Eye (tissue), 1 donor: ENCODE measurements around the gene TMCC3.

Experiments
- DNase-seq: peaks from one replicate; pipeline ENCODE4 v3.0.0-alpha.2; 2015

Gene TMCC3

DNA sequence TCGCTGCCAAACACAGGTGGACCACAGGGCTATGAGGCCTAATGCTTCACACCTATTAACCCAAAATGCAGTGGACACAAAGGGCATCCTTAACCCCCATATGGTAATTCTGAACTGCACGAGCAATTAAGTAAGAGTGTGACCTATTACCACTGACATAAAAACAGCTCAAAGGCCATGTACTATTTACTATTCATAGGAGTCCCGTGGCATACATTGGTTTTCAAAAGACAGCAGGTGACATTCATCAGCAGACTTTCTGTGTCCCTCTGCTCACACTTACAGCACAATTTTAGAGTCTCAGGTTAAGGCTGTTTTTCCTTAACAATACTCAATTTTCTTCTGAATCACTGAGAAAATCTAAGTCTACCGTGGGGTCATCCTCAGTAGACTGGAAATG, 23.1 kb upstream of the TMCC3 start:
- no peak for DNase-seq

- DNase-seq: no peak
Observed at GRCh38 chr12:94671917-94672316, 21.6 kb upstream of the TMCC3 start.

DNA sequence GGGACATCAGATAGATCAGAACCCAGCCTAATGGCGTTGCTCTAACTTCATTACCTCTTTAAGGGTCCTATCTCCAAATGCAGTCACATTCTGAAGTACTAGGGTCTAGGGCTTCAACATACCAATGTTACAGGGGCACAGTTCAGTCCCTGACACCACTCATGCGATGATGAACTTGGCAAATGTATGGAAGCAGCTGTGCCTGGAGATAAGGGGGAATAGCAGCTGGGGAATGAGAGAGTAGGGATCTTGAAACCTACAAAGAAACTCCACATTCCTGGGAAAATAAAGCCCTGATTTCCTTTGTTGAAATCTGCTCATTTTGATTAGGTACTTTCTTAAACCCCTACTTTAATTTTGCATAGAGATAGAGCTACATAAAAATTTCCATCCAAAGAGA, 20.5 kb upstream of the TMCC3 start:
- DNase-seq: no peak

DNA sequence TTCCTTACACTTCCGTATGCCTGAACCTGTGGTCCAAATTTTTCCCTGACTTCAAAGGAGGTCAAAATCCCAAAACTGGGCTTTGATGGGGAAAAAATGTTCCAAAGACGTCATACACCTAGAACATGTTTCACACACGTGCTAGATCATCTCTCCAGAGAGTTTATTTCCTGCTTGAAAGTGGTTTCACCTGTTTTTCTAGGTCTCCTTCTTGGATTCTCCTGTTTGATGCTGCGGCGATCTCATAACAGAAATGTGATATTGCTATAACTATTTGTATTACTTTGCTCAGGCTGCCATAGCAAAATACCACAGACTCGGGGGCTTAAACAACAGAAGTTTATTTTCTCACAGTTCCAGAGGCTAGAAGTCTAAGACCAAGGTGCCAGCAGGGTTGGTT, 19.7 kb upstream of the TMCC3 start:
- no peak for DNase-seq

- no peak for DNase-seq
Observed at GRCh38 chr12:94667031-94667540, 16.7 kb upstream of the TMCC3 start.

- no peak for DNase-seq
Observed at GRCh38 chr12:94666158-94666557, 15.8 kb upstream of the TMCC3 start.

- DNase-seq: no peak
Observed at GRCh38 chr12:94663702-94664101, 13.3 kb upstream of the TMCC3 start.

- no peak for DNase-seq
Observed at GRCh38 chr12:94663071-94663470, 12.7 kb upstream of the TMCC3 start.

DNA sequence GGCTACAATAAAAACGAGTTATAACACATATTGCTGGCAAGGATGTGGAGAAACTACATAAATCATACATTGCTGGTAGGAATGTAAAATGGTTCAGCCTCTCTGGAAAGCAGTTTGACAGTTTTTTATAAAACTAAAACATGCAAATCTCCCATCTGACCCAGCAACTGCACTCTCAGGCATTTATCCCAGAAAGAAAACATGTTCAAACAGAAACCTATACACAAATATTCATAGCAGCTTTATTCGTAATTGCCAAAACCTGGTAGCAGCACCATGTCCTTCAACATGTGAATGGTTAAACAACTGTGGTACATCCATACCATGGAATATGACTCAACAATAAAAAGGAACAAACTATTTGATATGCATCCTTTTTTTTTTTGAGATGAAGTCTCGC, 10.1 kb upstream of the TMCC3 start:
- no peak for DNase-seq

- no peak for DNase-seq
Observed at GRCh38 chr12:94659346-94659930, 9.1 kb upstream of the TMCC3 start.

GRCh38 chr12:94658931-94659330, 8.6 kb upstream of the TMCC3 start:
- no peak for DNase-seq

GRCh38 chr12:94656556-94656955, 6.2 kb upstream of the TMCC3 start:
- DNase-seq: no peak

- DNase-seq: peak; percentile 73
Observed at GRCh38 chr12:94649349-94650142, 811 bp downstream of the TMCC3 start.

DNA sequence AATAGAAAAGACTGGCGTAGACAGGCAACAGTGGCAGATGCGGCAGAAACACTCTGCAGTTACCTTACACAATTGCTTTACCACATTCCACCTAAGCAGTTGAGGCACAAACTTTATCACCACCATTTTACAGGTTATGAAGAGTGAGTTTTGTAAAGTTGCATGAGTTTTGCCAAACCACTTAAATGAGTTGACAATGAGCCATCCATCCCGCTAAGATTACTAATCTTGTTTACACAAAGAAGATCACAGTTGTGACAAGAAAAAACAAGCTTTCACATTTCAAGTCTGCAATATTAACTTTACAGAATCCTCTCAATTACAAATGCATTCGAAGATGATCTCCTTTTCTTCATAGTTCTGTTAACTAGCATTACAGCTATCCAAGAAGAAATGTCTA, 1.8 kb downstream of the TMCC3 start:
- no peak for DNase-seq

DNA sequence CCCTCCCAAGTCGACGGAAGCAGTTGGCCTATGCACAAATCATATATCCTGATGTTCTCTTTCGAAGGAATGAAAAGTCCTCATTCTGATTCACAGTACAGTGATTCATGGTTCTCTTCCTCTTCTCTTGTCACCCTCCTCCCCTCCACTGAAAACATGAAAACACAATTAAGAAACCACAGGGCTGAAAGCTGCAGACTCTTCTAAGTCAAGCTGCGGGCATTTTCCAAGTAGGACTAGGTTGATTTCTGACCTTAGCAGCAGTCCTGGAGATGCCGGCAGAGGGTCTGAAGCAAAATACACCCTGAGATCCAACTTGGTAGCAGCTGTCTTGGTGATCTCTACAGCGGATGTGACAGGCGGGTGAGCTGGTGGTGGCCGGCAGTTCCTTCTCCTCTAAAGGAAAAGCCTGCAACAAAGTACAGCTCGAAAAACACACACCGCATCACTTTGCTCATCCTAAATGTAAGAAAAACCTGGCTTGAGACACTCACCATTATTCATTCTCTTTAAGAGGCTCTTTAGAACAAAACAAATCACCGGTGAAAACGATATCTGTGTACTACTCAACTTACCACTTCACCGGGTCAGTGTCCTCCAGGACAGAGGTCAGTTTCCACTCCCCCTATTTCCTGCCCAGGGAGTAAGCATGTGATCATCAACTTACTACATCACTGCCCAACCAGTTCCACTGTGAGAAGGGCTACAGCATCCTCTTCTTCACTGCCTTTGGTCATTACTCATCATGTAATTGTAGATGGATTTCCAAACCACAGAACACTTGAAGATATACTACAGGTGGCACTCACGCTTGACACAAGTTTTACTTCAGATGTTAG, 6.0 kb downstream of the TMCC3 start:
- DNase-seq: no peak

DNA sequence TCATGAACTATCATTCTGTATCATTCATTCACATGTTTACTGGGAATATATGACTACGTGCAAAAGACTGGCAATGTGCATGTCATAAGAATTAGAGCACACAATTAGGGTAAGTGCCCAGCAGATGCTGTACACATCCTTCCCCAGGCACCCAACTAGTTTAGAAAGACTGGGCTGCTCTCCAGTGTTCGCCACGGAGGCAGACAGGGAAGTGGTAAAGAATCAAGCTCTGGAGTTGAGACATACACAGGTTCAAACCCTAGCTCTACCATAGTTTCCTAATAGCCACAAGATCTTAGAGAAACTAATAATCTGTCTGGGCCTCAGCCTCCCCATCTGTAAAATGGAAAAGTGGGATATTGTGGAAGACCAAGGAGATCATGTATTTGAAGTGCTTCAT, 6.8 kb downstream of the TMCC3 start:
- no peak for DNase-seq

- no peak for DNase-seq
Observed at GRCh38 chr12:94641283-94641682, 9.1 kb downstream of the TMCC3 start.

GRCh38 chr12:94640134-94640928, 10.0 kb downstream of the TMCC3 start:
- DNase-seq: no peak

DNA sequence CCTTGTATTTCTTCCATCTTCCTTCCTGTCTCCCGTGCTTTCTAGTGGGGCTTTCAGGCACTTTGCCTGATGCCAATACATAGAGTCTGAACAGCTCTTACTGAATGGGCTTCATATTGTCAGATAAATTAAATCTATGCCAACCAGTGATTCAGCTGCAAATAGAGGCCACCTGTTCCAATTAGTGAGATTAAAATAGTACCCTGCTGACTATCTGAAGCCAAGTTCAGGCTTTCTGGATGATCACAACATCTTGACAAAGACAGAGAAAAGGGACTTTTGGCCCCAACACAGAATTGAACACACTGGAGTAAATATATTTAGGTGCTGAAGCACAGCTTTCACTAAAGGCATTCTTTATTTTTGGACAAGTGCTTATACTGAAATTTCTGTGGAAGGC, 11.8 kb downstream of the TMCC3 start:
- DNase-seq: no peak

GRCh38 chr12:94637390-94638113, 12.8 kb downstream of the TMCC3 start:
- no peak for DNase-seq

- no peak for DNase-seq
Observed at GRCh38 chr12:94636462-94637085, 13.8 kb downstream of the TMCC3 start.

DNA sequence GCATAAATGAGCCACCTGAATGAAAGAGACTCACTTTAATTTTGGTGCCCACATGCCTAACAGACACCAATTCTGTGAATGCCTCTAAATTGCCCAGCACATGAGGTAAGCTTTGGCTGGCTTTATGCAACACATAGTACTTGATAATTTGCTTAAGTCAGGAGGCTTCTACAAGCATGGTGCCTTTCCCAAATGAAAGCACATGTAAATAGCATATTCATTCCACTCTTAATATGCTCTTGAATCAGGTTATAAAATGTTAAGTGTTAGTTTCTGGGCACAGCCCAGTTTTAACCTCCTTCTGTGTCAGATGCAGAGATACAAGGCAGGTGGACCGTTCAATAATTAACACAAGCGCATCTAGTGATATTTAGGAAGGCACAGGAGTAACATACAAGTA, 15.6 kb downstream of the TMCC3 start:
- no peak for DNase-seq
